GM12878 (cell line): ENCODE results near the gene YTHDF2. TPM values are rescaled to one million over a fixed set of nuclear protein-coding genes. Genes with fewer than 3 reads are reported as not detected.

Experiments
- ATAC-seq: fragments of 200-7000 bp; cut with Tn5 transposase; 3 replicates; pipeline ENCODE4 v1.9.1; 2020; ENCODE audit warnings: mild to moderate bottlenecking, moderate library complexity
- BruUV-seq: library from RNA; stranded (reverse); fragments of 400-500 nt; replicated peaks from 2 replicates; lab custom pipeline; 2021; lab: Mats Ljungman, UMichigan
- CTCF ChIA-PET: fragments of 300-600 bp; sonication (Branson Sonifier 250); formaldehyde crosslinking; extraction: SDS; loops from one replicate; lab custom pipeline; 2021; ENCODE audit warnings: inconsistent platforms; lab: Yijun Ruan, JAX
- POLR2A ChIA-PET: fragments of 350-600 bp; formaldehyde crosslinking; extraction: SDS; loops from one replicate; lab custom pipeline; 2021; ENCODE audit warnings: inconsistent platforms; lab: Charles Lee
- RAD21 ChIA-PET: fragments of 300-600 bp; sonication (Branson Sonifier 250); formaldehyde crosslinking; loops from one replicate; lab custom pipeline; 2023; ENCODE audit warnings: antibody characterized with exemption; ENCODE audit not compliant: unreplicated experiment; lab: Charles Lee
- SMC1A ChIA-PET: fragments of 300-600 bp; sonication (Branson Sonifier 250); formaldehyde crosslinking; loops from one replicate; lab custom pipeline; 2023; ENCODE audit not compliant: unreplicated experiment, uncharacterized antibody; lab: Charles Lee
- DNase-seq: peaks from one replicate; pipeline ENCODE4 v3.0.0-alpha.2; 2011; ENCODE audit warnings: low read depth, low spot score
- FAIRE-seq: peaks from 3 replicates; lab custom pipeline; 2011; peaks lifted over from hg19 to GRCh38; lab: Jason Lieb, UNC
- H2AFZ ChIP-seq: 2 replicates; pipeline ENCODE4 v1.6.0; 2011; ENCODE audit warnings: low read depth, low read length, control low read depth; ENCODE audit not compliant: control insufficient read depth
- H3K27ac ChIP-seq: 2 replicates; pipeline ENCODE4 v1.5.1; 2011; ENCODE audit warnings: control low read depth; ENCODE audit not compliant: control insufficient read depth, insufficient read depth
- H3K27me3 ChIP-seq, 2 experiments: replicated peaks in 1 of 2; 2 replicates each; pipeline versions ENCODE4 v1.6.0 to v1.6.1; 2011; ENCODE audit warnings: low read length in 1 of 2; ENCODE audit not compliant: control insufficient read depth in 2 of 2, insufficient read depth in 2 of 2
- H3K36me3 ChIP-seq, 2 experiments: 2 replicates each; pipeline ENCODE4 v1.5.1; 2011; ENCODE audit warnings: low read length in 1 of 2; ENCODE audit not compliant: control insufficient read depth in 2 of 2, insufficient read depth in 2 of 2
- H3K4me1 ChIP-seq: 2 replicates; pipeline ENCODE4 v1.6.1; 2011; ENCODE audit warnings: mild to moderate bottlenecking, low read length, moderate library complexity, mixed read lengths; ENCODE audit not compliant: control insufficient read depth, insufficient read depth
- H3K4me2 ChIP-seq: 2 replicates; pipeline ENCODE4 v1.6.0; 2011; ENCODE audit warnings: control low read depth; ENCODE audit not compliant: control insufficient read depth, insufficient read depth
- H3K4me3 ChIP-seq: fragments of 200-600 bp; sonication (generic); 2 replicates; pipeline ENCODE4 v1.5.1; 2016
- H3K79me2 ChIP-seq: 2 replicates; pipeline ENCODE4 v1.6.0; 2011; ENCODE audit warnings: low read length; ENCODE audit not compliant: control insufficient read depth, insufficient read depth
- H3K9ac ChIP-seq: 2 replicates; pipeline ENCODE4 v1.8.0; 2011; ENCODE audit warnings: low read length, control low read depth, mixed read lengths; ENCODE audit not compliant: control insufficient read depth, insufficient read depth
- H3K9me3 ChIP-seq: replicated peaks from 3 replicates; pipeline ENCODE4 v1.5.1; 2011; ENCODE audit warnings: mild to moderate bottlenecking, low read length; ENCODE audit not compliant: control insufficient read depth, insufficient read depth
- H4K20me1 ChIP-seq: 2 replicates; pipeline ENCODE4 v1.6.0; 2011; ENCODE audit not compliant: control insufficient read depth, insufficient read depth
- BHLHE40 ChIP-seq, 2 experiments: fragments of 450-650 bp in 1 of 2; IDR thresholded peaks; 2 replicates each; pipeline ENCODE4 v1.6.1; 2011 to 2017; ENCODE audit warnings: low read depth in 2 of 2, borderline replicate concordance in 1 of 2, improper control_type of control experiment in 1 of 2, low read length in 1 of 2, mild to moderate bottlenecking in 1 of 2
- CHD2 ChIP-seq: IDR thresholded peaks from 2 replicates; pipeline ENCODE4 v1.6.1; 2011; ENCODE audit warnings: low read depth, low read length, improper control_type of control experiment, borderline replicate concordance
- DPF2 ChIP-seq: fragments of 450-650 bp; IDR thresholded peaks from 2 replicates; pipeline ENCODE4 v1.6.1; 2017; ENCODE audit warnings: mild to moderate bottlenecking
- FOXK2 ChIP-seq: fragments of 450-650 bp; IDR thresholded peaks from 2 replicates; pipeline ENCODE4 v1.6.1; 2017; ENCODE audit warnings: mild to moderate bottlenecking, moderate library complexity
- FOXM1 ChIP-seq: IDR thresholded peaks from 2 replicates; pipeline ENCODE4 v1.6.1; 2012; ENCODE audit warnings: low read depth, mild to moderate bottlenecking, inconsistent platforms, low read length, moderate library complexity
- IRF4 ChIP-seq: IDR thresholded peaks from 2 replicates; pipeline ENCODE4 v1.6.1; 2011; ENCODE audit warnings: low read depth, low read length
- KAT2A ChIP-seq: conservative IDR thresholded peaks from 2 replicates; pipeline ENCODE4 v1.6.1; 2011; ENCODE audit warnings: low read depth, low read length; ENCODE audit not compliant: control insufficient read depth
- KLF5 ChIP-seq: fragments of 450-650 bp; IDR thresholded peaks from 2 replicates; pipeline ENCODE4 v1.6.1; 2014; ENCODE audit warnings: mild to moderate bottlenecking; ENCODE audit not compliant: partially characterized antibody
- NBN ChIP-seq: fragments of 450-650 bp; IDR thresholded peaks from 2 replicates; pipeline ENCODE4 v1.6.1; 2016
- PAX5 ChIP-seq: IDR thresholded peaks from 2 replicates; pipeline ENCODE4 v1.6.1; 2011; ENCODE audit warnings: low read depth, low read length, borderline replicate concordance
- SIX5 ChIP-seq: IDR thresholded peaks from 2 replicates; pipeline ENCODE4 v1.6.1; 2011; ENCODE audit warnings: mild to moderate bottlenecking, low read depth, low read length, moderate library complexity; ENCODE audit not compliant: severe bottlenecking
- SP1 ChIP-seq: IDR thresholded peaks from one replicate; pipeline ENCODE4 v1.6.1; 2011; ENCODE audit warnings: low read depth, low read length
- ZNF217 ChIP-seq: fragments of 450-650 bp; IDR thresholded peaks from 2 replicates; pipeline ENCODE4 v1.6.1; 2017; ENCODE audit warnings: antibody characterized with exemption, mild to moderate bottlenecking
- WGBS: methylation state at CpG from one replicate; pipeline ENCODE4 v1.1.6; 2016; ENCODE audit warnings: low lambda C conversion rate; ENCODE audit not compliant: insufficient replicate concordance, insufficient coverage; ENCODE audit errors: missing lambda C conversion rate; 5-methylcytosine and 5-hydroxymethylcytosine counted together
- in situ Hi-C: fragments of 300-500 bp; cut with MboI; formaldehyde crosslinking; loops from 9 replicates; pipeline ENCODE4 v1.14.3; 2018; ENCODE audit warnings: mixed read lengths
- intact Hi-C: fragments of 100-400 bp; cut with micrococcal nuclease; formaldehyde crosslinking; loops from one replicate; pipeline ENCODE4 v1.14.2; 2022; ENCODE audit not compliant: unreplicated experiment
- polyA plus RNA-seq, 11 experiments: library from polyadenylated mRNA; depleted of rRNA in 4 of 11; unstranded in 6 of 11; stranded (reverse) in 5 of 11; fragments of >200 nt; fragmentation: Nextera tagmentation in 4 of 11; fragmentation: Illumina TruSeq in 1 of 11; extraction: Ambion mirVana in 4 of 11; extraction: Trizol in 1 of 11; gene quantifications; 1 replicate in 1 of 11; 2 replicates in 10 of 11; pipeline versions ENCODE4 v1.2.1 to v1.2.3, GENCODE V29; 2011 to 2016; ENCODE audit warnings: inconsistent platforms in 2 of 11, missing spikeins in 2 of 11, low read depth in 1 of 11
- total RNA-seq, 4 experiments: library from RNA; depleted of rRNA in 3 of 4; stranded (reverse); fragments of >200 nt in 3 of 4; fragmentation: Illumina TruSeq in 1 of 4; extraction: Trizol in 1 of 4; gene quantifications; 2 replicates each; pipeline versions ENCODE4 v1.2.1 to v1.2.3, GENCODE V29; 2013 to 2021
- TF ChIP-seq, protein P1 (sequence below): fragments of 450-650 bp; IDR thresholded peaks from 2 replicates; pipeline ENCODE4 v1.6.1; 2016; ENCODE audit warnings: mild to moderate bottlenecking

Gene YTHDF2
- total and polyA plus RNA-seq, 10 of the 15 experiments (the other 5 are each of a cell fraction or from before 2014, with no cell fraction given), result 42.4 to 121 (median 66.9) TPM

DNA sequence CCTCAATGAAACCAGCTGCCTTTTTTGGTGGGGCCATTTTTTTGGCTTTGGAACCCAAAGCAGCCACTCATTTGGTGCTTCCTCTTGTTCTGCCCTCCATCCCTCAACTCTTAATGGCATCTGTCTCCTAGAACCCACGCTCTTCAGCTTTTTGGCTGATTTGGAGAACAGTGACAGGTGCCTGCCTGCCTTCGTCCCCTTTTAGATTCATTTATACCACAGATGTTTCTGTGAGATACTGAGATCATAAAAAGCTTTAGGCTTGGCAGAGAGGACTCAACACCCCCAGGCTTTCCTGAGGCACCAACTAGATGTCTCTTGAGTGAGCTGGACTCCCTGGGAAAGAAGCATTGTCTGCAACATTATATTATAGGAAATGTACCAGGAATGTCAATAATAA lies 20.4 kb upstream of the YTHDF2 start:
- ChIA-PET SMC1A (interaction anchor here (0.7 kb wide), 1 partner anchor 1581 kb away, joined by 3 read pairs; no protein-coding TSS in a partner anchor), CTCF (interaction anchor here (1.0 kb wide), 1 partner anchor 31 kb away, joined by 3 read pairs; no protein-coding TSS in a partner anchor), POLR2A (no interaction called here), RAD21 (no interaction called here)
- TF ChIP-seq KLF5 (no peak), IRF4 (no peak), NBN (no peak), PAX5 (no peak), FOXM1 (no peak), KAT2A (no peak), ZNF217 (no peak), DPF2 (no peak), SP1 (no peak), BHLHE40 (IDR thresholded peaks at IDR 0.05; ENCODE audit: borderline replicate concordance in 1 of 2, low read depth in 2 of 2, low read length in 1 of 2) (no peak), CHD2 (no peak), FOXK2 (no peak), SIX5 (no peak)
- TF ChIP-seq, protein P1, sequence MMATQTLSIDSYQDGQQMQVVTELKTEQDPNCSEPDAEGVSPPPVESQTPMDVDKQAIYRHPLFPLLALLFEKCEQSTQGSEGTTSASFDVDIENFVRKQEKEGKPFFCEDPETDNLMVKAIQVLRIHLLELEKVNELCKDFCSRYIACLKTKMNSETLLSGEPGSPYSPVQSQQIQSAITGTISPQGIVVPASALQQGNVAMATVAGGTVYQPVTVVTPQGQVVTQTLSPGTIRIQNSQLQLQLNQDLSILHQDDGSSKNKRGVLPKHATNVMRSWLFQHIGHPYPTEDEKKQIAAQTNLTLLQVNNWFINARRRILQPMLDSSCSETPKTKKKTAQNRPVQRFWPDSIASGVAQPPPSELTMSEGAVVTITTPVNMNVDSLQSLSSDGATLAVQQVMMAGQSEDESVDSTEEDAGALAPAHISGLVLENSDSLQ, result no peak
- Histone ChIP-seq H4K20me1 (no peaks in the 10 kb centered on the region), H3K27me3 (no peaks in the 10 kb centered on the region), H3K79me2 (no peaks in the 10 kb centered on the region), H3K27ac (no peak overlapping the region), H3K4me2 (no peak overlapping the region), H3K9ac (no peak overlapping the region), H3K9me3 (no peaks in the 10 kb centered on the region), H3K4me3 (no peak overlapping the region), H3K4me1 (no peaks in the 10 kb centered on the region), H2AFZ (no peak overlapping the region), H3K36me3 (peaks cover 4 to 10% of the 10 kb centered on the region in 2 experiments)
- FAIRE-seq (no peak), ATAC-seq (no peak), DNase-seq (no peak)
- intact Hi-C loops (no loop called here), in situ Hi-C loops (no loop called here)
- BruUV-seq, result no TSS peak
- 94% methylated on average over 2 of the region's 2 CpGs for WGBS
